HEK293 (cell line): ENCODE measurements around the gene SKAP1.

Source experiments
- CTCF ChIA-PET: fragments of 350-600 bp; formaldehyde crosslinking; extraction: SDS; loops from one replicate; lab custom pipeline; 2021; ENCODE audit warnings: antibody characterized with exemption; lab: Yijun Ruan, JAX
- POLR2A ChIA-PET: fragments of 300-600 bp; formaldehyde crosslinking; extraction: SDS; loops from one replicate; lab custom pipeline; 2020; ENCODE audit warnings: antibody characterized with exemption, inconsistent platforms; lab: Yijun Ruan, JAX
- H3K27ac ChIP-seq: fragments of 200-500 bp; sonication (Bioruptor generic); 2 replicates; pipeline ENCODE4 v1.5.1; 2014; ENCODE audit warnings: low read depth, low read length, control low read depth, inconsistent platforms; ENCODE audit errors: extremely low read depth
- H3K36me3 ChIP-seq, 2 experiments: fragments of 200-500 bp in 1 of 2; sonication (Bioruptor generic) in 1 of 2; 1 replicate in 1 of 2; 2 replicates in 1 of 2; pipeline ENCODE4 v1.5.1; 2014 to 2017; ENCODE audit warnings: inconsistent platforms in 2 of 2, low read length in 2 of 2; ENCODE audit not compliant: control insufficient read depth in 2 of 2, insufficient read depth in 1 of 2
- H3K4me1 ChIP-seq: fragments of 200-500 bp; sonication (Bioruptor generic); 2 replicates; pipeline ENCODE4 v1.5.1; 2014; ENCODE audit warnings: mild to moderate bottlenecking, low read length, inconsistent platforms; ENCODE audit not compliant: control insufficient read depth, insufficient read depth
- H3K4me3 ChIP-seq: 2 replicates; pipeline ENCODE4 v1.5.1; 2011; ENCODE audit warnings: low read depth, mild to moderate bottlenecking, control low read depth, low read length, moderate library complexity
- H3K9me3 ChIP-seq: fragments of 200-500 bp; sonication (Bioruptor generic); 2 replicates; pipeline ENCODE4 v1.5.1; 2014; ENCODE audit warnings: low read depth, low read length, inconsistent platforms; ENCODE audit not compliant: control insufficient read depth, insufficient read depth
- ATF2 ChIP-seq: fragments of 450-650 bp; formaldehyde crosslinking; IDR thresholded peaks from 2 replicates; pipeline ENCODE4 v1.5.1; 2016; ENCODE audit warnings: missing biosample characterization, missing genetic modification characterization, low read depth
- FEZF1 ChIP-seq: fragments of 450-650 bp; formaldehyde crosslinking; IDR thresholded peaks from 2 replicates; pipeline ENCODE4 v1.5.1; 2016; ENCODE audit warnings: missing biosample characterization, missing genetic modification characterization
- MEIS1 ChIP-seq: sonication (generic); formaldehyde crosslinking; IDR thresholded peaks from 2 replicates; pipeline ENCODE4 v1.8.1; 2022; ENCODE audit warnings: missing genetic modification reagents, mild to moderate bottlenecking, borderline replicate concordance
- PRDM10 ChIP-seq: fragments of 450-650 bp; formaldehyde crosslinking; IDR thresholded peaks from 2 replicates; pipeline ENCODE4 v1.5.1; 2016; ENCODE audit warnings: missing biosample characterization, missing genetic modification characterization
- SCRT2 ChIP-seq: fragments of 450-650 bp; formaldehyde crosslinking; IDR thresholded peaks from 2 replicates; pipeline ENCODE4 v1.5.1; 2016; ENCODE audit warnings: missing biosample characterization, missing genetic modification characterization
- SP3 ChIP-seq: fragments of 450-650 bp; formaldehyde crosslinking; IDR thresholded peaks from 2 replicates; pipeline ENCODE4 v1.5.1; 2016; ENCODE audit warnings: missing biosample characterization, missing genetic modification characterization
- SP7 ChIP-seq: fragments of 450-650 bp; formaldehyde crosslinking; IDR thresholded peaks from 2 replicates; pipeline ENCODE4 v1.5.1; 2016; ENCODE audit warnings: missing biosample characterization, missing genetic modification characterization
- TRIM28 ChIP-seq: IDR thresholded peaks from 2 replicates; pipeline ENCODE4 v1.6.1; 2011; ENCODE audit warnings: low read length, control low read depth, borderline replicate concordance
- YY1 ChIP-seq: fragments of 450-650 bp; formaldehyde crosslinking; IDR thresholded peaks from 2 replicates; pipeline ENCODE4 v1.5.1; 2018; ENCODE audit warnings: missing biosample characterization, missing genetic modification characterization
- ZBTB1 ChIP-seq: fragments of 450-650 bp; formaldehyde crosslinking; IDR thresholded peaks from 2 replicates; pipeline ENCODE4 v1.5.1; 2016; ENCODE audit warnings: missing biosample characterization, missing genetic modification characterization
- ZBTB21 ChIP-seq: fragments of 450-650 bp; formaldehyde crosslinking; IDR thresholded peaks from 2 replicates; pipeline ENCODE4 v1.5.1; 2017; ENCODE audit warnings: missing biosample characterization, missing genetic modification characterization
- ZBTB44 ChIP-seq: fragments of 450-650 bp; IDR thresholded peaks from 2 replicates; pipeline ENCODE4 v1.5.1; 2018; ENCODE audit warnings: missing biosample characterization, mild to moderate bottlenecking, missing genetic modification characterization
- ZFP41 ChIP-seq: fragments of 450-650 bp; formaldehyde crosslinking; IDR thresholded peaks from 2 replicates; pipeline ENCODE4 v1.5.1; 2016; ENCODE audit warnings: missing biosample characterization, missing genetic modification characterization, borderline replicate concordance
- ZNF10 ChIP-seq: fragments of 450-650 bp; formaldehyde crosslinking; IDR thresholded peaks from 2 replicates; pipeline ENCODE4 v1.5.1; 2017; ENCODE audit warnings: missing biosample characterization, missing genetic modification characterization
- ZNF23 ChIP-seq: fragments of 450-650 bp; formaldehyde crosslinking; IDR thresholded peaks from 2 replicates; pipeline ENCODE4 v1.5.1; 2016; ENCODE audit warnings: missing biosample characterization, missing genetic modification characterization, borderline replicate concordance
- ZNF280C ChIP-seq: fragments of 450-650 bp; formaldehyde crosslinking; IDR thresholded peaks from 2 replicates; pipeline ENCODE4 v1.5.1; 2016; ENCODE audit warnings: missing biosample characterization, missing genetic modification characterization
- ZNF394 ChIP-seq: fragments of 450-650 bp; formaldehyde crosslinking; IDR thresholded peaks from 2 replicates; pipeline ENCODE4 v1.5.1; 2016; ENCODE audit warnings: missing biosample characterization, missing genetic modification characterization, mild to moderate bottlenecking, moderate library complexity, borderline replicate concordance
- ZNF398 ChIP-seq: fragments of 450-650 bp; formaldehyde crosslinking; IDR thresholded peaks from 2 replicates; pipeline ENCODE4 v1.5.1; 2017; ENCODE audit warnings: missing biosample characterization, missing genetic modification characterization
- ZNF501 ChIP-seq: fragments of 450-650 bp; formaldehyde crosslinking; IDR thresholded peaks from 2 replicates; pipeline ENCODE4 v1.5.1; 2016; ENCODE audit warnings: missing biosample characterization, missing genetic modification characterization
- ZNF510 ChIP-seq: fragments of 450-650 bp; formaldehyde crosslinking; IDR thresholded peaks from 2 replicates; pipeline ENCODE4 v1.5.1; 2018; ENCODE audit warnings: mild to moderate bottlenecking, missing genetic modification characterization, missing biosample characterization; ENCODE audit not compliant: insufficient replicate concordance
- ZNF514 ChIP-seq: fragments of 450-650 bp; formaldehyde crosslinking; IDR thresholded peaks from 2 replicates; pipeline ENCODE4 v1.5.1; 2016; ENCODE audit warnings: missing biosample characterization, missing genetic modification characterization
- ZNF580 ChIP-seq: fragments of 450-650 bp; formaldehyde crosslinking; IDR thresholded peaks from 2 replicates; pipeline ENCODE4 v1.5.1; 2016; ENCODE audit warnings: missing biosample characterization, missing genetic modification characterization
- ZNF701 ChIP-seq: fragments of 450-650 bp; formaldehyde crosslinking; IDR thresholded peaks from 2 replicates; pipeline ENCODE4 v1.5.1; 2016; ENCODE audit warnings: missing biosample characterization, missing genetic modification characterization
- ZNF707 ChIP-seq: fragments of 450-650 bp; formaldehyde crosslinking; IDR thresholded peaks from 2 replicates; pipeline ENCODE4 v1.5.1; 2016; ENCODE audit warnings: missing biosample characterization, missing genetic modification characterization
- ZNF830 ChIP-seq: fragments of 450-650 bp; IDR thresholded peaks from 2 replicates; pipeline ENCODE4 v1.5.0; 2018; ENCODE audit warnings: missing biosample characterization, missing genetic modification characterization, low read depth, mild to moderate bottlenecking, moderate library complexity
- ZNF837 ChIP-seq: fragments of 450-650 bp; formaldehyde crosslinking; IDR thresholded peaks from 2 replicates; pipeline ENCODE4 v1.5.1; 2016; ENCODE audit warnings: missing biosample characterization, missing genetic modification characterization
- ZNF843 ChIP-seq: fragments of 450-650 bp; formaldehyde crosslinking; IDR thresholded peaks from 2 replicates; pipeline ENCODE4 v1.5.1; 2016; ENCODE audit warnings: missing biosample characterization, missing genetic modification characterization
- ZSCAN16 ChIP-seq: fragments of 450-650 bp; formaldehyde crosslinking; IDR thresholded peaks from 2 replicates; pipeline ENCODE4 v1.5.1; 2016; ENCODE audit warnings: missing biosample characterization, missing genetic modification characterization

SKAP1 gene

GRCh38 chr17:48162946-48163506 lies 267.0 kb downstream of the SKAP1 start:
- H3K4me1 ChIP-seq, result peaks cover 36% of the 10 kb centered on the region
- peak overlapping the region; percentile 56 for H3K27ac ChIP-seq
- ChIA-PET POLR2A (no interaction called here), CTCF (interaction anchor here (0.6 to 1.3 kb wide), 9 partner anchors 10 to 169 kb away, joined by 3 to 5 read pairs (median 4); no protein-coding TSS in a partner anchor)
- no peaks in the 10 kb centered on the region for H3K36me3 ChIP-seq
- H3K4me3 ChIP-seq, result no peak overlapping the region
- no peaks in the 10 kb centered on the region for H3K9me3 ChIP-seq
- TF ChIP-seq ZNF830 (tag by site-specific recombination) (no peak), ZSCAN16 (tag by site-specific recombination) (peak; percentile 82), SCRT2 (tag by site-specific recombination) (no peak), ZBTB21 (tag by site-specific recombination) (no peak), ZNF843 (tag by site-specific recombination) (peak; percentile 75), PRDM10 (tag by site-specific recombination) (peak; percentile 76), ZNF280C (no peak), ZNF394 (tag by site-specific recombination) (peak; percentile 21; the same call in 1 of the 2 replicates), FEZF1 (tag by site-specific recombination) (peak; percentile 82), ZNF707 (tag by site-specific recombination) (no peak), ZNF23 (tag by site-specific recombination) (no peak), ZBTB44 (tag by site-specific recombination) (peak; percentile 65; the same call in 1 of the 2 replicates), ZNF501 (no peak), ZNF701 (no peak), ZBTB1 (tag by site-specific recombination) (no peak), ZNF10 (tag by site-specific recombination) (no peak), ZNF398 (tag by site-specific recombination) (no peak), YY1 (tag by site-specific recombination) (no peak), ZNF514 (tag by site-specific recombination) (no peak), ZNF837 (tag by site-specific recombination) (no peak), ZNF580 (no peak), ZNF510 (tag by site-specific recombination) (no peak), ATF2 (tag by site-specific recombination) (peak; percentile 86), MEIS1 (CRISPR knock-in tag) (no peak), TRIM28 (no peak), SP3 (no peak), SP7 (peak; percentile 22; the same call in 1 of the 2 replicates), ZFP41 (tag by site-specific recombination) (no peak)
